Mucosa of stomach (tissue), 1 donor: ENCODE data around the gene VWCE.

Experiments used
- H3K27me3 ChIP-seq: one replicate; pipeline ENCODE4 v1.7.0; 2013; ENCODE audit warnings: mild to moderate bottlenecking, low read length; ENCODE audit not compliant: control insufficient read depth, insufficient read depth
- H3K36me3 ChIP-seq: one replicate; pipeline ENCODE4 v1.7.0; 2013; ENCODE audit warnings: low read length; ENCODE audit not compliant: control insufficient read depth, insufficient read depth
- H3K4me1 ChIP-seq: one replicate; pipeline ENCODE4 v1.7.0; 2013; ENCODE audit warnings: mild to moderate bottlenecking, low read length; ENCODE audit not compliant: control insufficient read depth, insufficient read depth
- H3K4me3 ChIP-seq: one replicate; pipeline ENCODE4 v1.7.0; 2013; ENCODE audit warnings: low read length
- H3K9ac ChIP-seq: one replicate; pipeline ENCODE4 v1.7.0; 2013; ENCODE audit warnings: mild to moderate bottlenecking, low read length, moderate library complexity
- H3K9me3 ChIP-seq: one replicate; pipeline ENCODE4 v1.7.0; 2013; ENCODE audit warnings: mild to moderate bottlenecking, low read length, moderate library complexity; ENCODE audit not compliant: control insufficient read depth
- donor health status: Pancreatic carcinoma.

The VWCE gene

DNA sequence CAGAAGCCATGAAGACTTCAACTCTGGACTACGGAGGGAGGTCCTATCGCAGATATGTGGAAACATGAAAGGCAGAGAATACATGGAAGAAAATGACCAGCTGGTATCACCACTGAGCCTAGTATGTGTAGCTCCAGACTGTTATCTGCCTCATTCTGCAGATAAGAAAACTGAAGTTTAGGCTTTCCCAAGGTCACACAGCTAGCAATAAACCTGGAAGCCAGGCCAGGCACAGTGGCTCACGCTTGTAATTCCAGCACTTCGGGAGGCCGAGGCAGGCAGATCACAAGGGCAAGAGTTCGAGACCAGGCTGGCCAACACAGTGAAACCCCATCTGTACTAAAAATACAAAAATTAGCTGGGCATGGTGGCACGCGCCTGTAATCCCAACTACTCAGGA lies 15.6 kb upstream of the VWCE start:
- H3K4me1 ChIP-seq: peaks cover 6% of the 10 kb centered on the region
- no peak overlapping the region for H3K4me3 ChIP-seq
- no peak overlapping the region for H3K9ac ChIP-seq
- peaks cover 42% of the 10 kb centered on the region for H3K36me3 ChIP-seq
- no peaks in the 10 kb centered on the region for H3K9me3 ChIP-seq
- H3K27me3 ChIP-seq: no peaks in the 10 kb centered on the region

DNA sequence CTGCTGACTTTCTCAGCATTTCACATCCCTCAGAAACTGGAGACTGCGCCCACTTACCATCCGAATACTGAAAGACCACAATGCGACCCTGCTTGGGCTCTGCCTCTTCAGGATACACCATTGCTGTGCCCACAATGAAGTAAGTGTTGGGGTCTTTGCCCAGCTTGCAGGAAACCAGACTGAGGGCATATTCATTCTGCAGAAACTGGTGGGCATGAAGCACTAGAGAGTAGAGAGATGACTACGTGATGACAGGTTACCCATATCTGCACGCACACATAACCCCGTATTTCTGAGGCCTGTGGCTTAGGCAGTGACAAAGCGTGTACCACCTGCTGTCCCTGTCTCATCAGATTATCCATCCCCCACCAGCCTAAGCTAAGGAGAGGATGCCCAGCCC lies 14.6 kb upstream of the VWCE start:
- no peaks in the 10 kb centered on the region for H3K9me3 ChIP-seq
- no peak overlapping the region for H3K9ac ChIP-seq
- H3K27me3 ChIP-seq: no peaks in the 10 kb centered on the region
- H3K36me3 ChIP-seq: peaks cover 42% of the 10 kb centered on the region
- H3K4me1 ChIP-seq: no peaks in the 10 kb centered on the region
- H3K4me3 ChIP-seq: no peak overlapping the region

DNA sequence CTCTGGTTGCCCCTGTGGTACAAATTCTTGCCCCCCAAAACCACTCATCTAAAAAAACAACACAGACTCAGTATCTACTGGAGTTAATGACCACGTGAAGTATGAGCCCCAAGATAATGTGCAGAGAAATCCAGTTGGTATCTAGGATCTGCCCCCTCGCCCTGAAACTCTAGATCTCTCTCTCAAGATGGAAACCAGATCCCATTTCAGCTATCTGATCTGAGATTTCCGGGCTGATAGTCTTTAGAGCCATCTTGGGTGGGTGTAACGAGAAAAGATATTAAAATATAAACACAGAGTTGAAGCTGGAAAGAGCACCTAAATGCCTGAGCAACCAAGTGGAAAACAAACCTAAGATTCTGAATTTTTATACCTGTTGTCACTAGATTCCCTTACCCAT lies 14.0 kb upstream of the VWCE start:
- Histone ChIP-seq H3K9ac (no peak overlapping the region), H3K4me3 (no peak overlapping the region), H3K27me3 (no peaks in the 10 kb centered on the region), H3K4me1 (no peaks in the 10 kb centered on the region), H3K36me3 (peaks cover 38% of the 10 kb centered on the region), H3K9me3 (no peaks in the 10 kb centered on the region)

DNA sequence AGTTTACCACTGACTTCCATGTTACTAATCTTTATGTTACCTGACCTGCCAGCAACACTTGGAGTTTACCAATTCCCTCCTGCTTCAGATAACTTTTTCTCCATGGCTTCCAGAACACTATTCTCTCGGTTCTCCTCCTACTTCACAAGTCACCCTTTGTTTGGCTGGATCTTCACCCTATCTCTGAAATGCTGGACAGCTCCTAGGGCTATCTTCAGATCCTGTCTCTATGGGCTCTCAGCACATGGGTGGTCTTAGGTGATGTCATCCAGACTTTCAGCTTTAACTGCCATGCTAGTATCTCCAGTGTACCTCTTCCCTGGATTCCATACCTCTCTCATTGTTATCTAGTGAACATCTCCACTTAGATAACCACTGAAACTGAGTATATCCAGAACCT lies 12.2 kb upstream of the VWCE start:
- Histone ChIP-seq H3K4me1 (no peaks in the 10 kb centered on the region), H3K27me3 (no peaks in the 10 kb centered on the region), H3K4me3 (no peak overlapping the region), H3K9ac (no peak overlapping the region), H3K36me3 (peaks cover 40% of the 10 kb centered on the region), H3K9me3 (no peaks in the 10 kb centered on the region)

DNA sequence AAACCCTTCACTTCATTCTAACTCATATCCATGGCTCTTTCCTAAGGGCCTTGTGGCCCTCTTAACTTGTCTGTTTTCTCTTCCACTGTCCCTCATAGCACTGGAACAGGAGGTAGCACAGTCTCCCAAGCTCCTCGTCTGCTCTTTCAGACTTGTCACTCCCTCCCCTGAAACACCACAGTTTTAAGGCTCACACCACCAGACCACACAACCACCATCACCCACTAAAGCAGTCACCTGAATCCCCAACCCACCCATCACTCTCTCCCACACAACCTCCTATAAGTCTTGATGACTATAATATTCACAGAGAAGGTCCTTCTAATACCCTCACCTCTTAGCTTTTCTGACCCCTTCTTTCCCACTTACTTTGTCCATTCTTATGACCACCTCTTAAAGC lies 11.1 kb upstream of the VWCE start:
- Histone ChIP-seq H3K36me3 (peaks cover 42% of the 10 kb centered on the region), H3K4me1 (no peaks in the 10 kb centered on the region), H3K9me3 (no peaks in the 10 kb centered on the region), H3K9ac (no peak overlapping the region), H3K4me3 (no peak overlapping the region), H3K27me3 (no peaks in the 10 kb centered on the region)

DNA sequence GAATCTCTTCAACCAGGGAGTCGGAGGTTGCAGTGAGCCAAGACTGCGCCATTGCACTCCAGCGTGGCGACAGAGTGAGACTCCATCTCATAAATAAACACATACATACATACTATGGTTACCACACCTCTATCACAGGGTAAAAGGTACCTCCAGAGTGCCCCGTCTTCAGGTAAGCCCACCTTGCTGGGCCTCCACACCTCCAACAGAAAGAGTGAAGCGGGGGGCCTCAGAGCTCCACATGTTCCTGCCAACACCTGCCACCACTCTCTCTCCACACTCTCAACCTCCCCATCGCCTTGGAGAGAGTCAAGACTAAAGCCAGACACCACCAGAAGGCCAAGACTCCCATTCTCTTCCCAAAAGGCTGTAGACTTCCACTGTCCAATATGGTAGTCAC lies 10.3 kb upstream of the VWCE start:
- Histone ChIP-seq H3K4me3 (no peak overlapping the region), H3K36me3 (peaks cover 45% of the 10 kb centered on the region), H3K4me1 (no peaks in the 10 kb centered on the region), H3K9me3 (no peaks in the 10 kb centered on the region), H3K9ac (no peak overlapping the region), H3K27me3 (no peaks in the 10 kb centered on the region)

DNA sequence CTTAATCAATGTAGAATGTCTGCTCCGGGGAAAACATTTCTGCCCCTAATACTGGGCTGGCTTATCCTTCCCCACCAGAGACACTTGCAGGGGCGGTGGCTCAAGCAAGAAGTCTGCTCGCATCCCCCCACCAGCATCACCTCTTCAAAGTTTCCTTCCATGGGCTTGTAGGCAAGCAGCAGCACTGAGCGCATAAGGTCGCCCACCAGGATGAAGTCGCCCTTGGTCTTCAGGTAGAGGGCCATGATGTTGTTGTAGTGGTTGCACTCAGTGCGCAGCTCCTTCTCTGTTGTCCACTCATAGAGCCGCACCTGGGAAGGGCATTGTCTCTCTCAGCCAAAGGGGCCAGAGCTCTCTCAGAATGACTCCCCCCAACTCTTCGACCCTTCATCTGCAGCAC lies 8.6 kb upstream of the VWCE start:
- H3K9me3 ChIP-seq: no peaks in the 10 kb centered on the region

DNA sequence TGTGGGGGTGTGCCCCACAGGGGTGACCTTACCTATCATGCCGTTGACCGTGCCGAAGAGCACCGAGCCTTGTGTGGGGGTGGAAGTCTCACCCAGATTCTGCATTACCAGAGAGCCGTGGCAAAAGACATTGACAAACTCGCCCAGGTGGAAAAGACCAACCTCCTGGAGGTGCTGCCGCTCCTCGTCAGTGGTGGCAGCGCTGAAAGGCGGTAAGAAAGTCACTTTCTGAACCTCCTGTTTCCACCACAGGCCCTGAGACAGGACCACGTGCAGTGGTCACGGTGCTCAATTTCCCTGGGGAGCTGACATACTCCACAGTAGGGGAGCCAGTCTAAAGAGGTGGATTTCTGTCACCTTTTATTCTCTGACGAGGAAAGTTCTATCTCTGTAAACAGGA lies 7.4 kb upstream of the VWCE start:
- Histone ChIP-seq H3K4me1 (no peaks in the 10 kb centered on the region), H3K9me3 (no peaks in the 10 kb centered on the region), H3K36me3 (peaks cover 31% of the 10 kb centered on the region), H3K9ac (no peak overlapping the region), H3K27me3 (no peaks in the 10 kb centered on the region), H3K4me3 (no peak overlapping the region)

More for the DNA sequence above, 8.6 kb upstream of the VWCE start:
- Histone ChIP-seq H3K27me3 (no peaks in the 10 kb centered on the region), H3K36me3 (peaks cover 43% of the 10 kb centered on the region), H3K9ac (no peak overlapping the region), H3K4me3 (no peak overlapping the region), H3K4me1 (no peaks in the 10 kb centered on the region)

DNA sequence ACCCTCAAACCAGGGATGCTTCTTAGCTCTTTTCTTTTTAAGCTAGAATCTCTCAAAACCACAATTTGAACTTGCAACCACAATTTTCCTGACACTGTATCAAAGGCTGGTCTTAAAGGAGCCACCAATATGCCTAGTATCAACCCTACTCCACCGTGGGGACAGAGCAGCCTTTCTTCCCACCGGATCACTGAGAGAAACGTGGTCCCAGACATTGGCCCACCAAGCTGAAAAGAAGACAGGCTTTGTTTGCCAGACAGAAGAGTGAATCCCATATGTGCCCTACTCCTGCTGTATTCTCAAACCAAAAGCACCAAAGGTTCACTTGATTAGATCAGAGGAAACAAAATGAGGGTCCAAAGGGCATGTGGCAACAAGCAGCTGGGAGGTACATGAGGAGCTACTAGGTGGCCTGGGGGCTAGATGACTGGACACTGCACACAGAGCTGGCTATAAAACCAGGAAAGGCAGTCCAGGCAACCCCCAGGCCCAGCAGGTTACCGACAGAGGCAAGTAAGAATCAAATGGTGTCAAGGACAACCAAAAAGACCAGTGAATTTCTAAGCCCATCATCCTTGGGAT lies 3.6 kb upstream of the VWCE start:
- Histone ChIP-seq H3K4me3 (no peak overlapping the region), H3K4me1 (peaks cover 16% of the 10 kb centered on the region), H3K9me3 (no peaks in the 10 kb centered on the region), H3K36me3 (peaks cover 26% of the 10 kb centered on the region), H3K9ac (no peak overlapping the region), H3K27me3 (peaks cover 18% of the 10 kb centered on the region)

DNA sequence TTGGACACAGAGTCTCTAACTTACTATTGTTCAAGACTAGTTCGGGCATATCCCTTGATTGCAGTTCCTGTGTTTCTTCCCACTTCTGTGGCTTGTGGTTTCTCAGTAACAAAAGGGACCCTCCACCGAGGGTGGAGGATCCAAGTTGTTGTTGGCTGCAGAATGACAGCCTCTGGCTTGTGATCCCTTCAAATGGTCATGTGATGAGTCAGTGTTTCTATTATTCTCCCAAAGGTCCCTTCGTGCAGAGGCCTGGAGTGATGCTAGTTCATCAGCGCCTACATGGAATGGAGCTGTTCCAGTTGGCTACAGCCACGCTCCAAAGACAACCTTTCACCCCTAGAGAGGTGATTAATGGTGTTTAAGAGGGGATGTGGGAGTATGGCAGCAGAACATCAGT lies 2.6 kb upstream of the VWCE start:
- H3K27me3 ChIP-seq: peaks cover 23% of the 10 kb centered on the region
- no peaks in the 10 kb centered on the region for H3K9me3 ChIP-seq
- peaks cover 17% of the 10 kb centered on the region for H3K4me1 ChIP-seq
- H3K4me3 ChIP-seq: no peak overlapping the region
- no peak overlapping the region for H3K9ac ChIP-seq
- peaks cover 24% of the 10 kb centered on the region for H3K36me3 ChIP-seq

DNA sequence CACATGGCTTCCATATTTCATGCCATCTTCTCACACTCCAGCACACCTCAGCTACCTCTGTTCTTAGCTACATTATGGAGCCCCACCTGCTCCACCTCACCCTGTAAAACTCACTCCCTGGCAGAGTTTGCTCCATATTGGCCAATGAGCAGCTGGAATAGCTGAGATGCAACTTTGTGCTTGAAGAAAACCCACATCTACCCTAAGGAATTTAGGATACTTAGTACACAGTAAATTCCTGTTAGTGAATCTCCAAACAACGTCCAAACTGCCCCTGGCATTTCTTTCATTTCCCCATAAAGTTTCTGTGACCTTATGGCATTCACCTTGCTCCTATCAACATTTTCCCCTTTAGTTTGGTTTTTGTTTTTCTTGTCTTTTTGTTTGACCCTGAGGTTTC lies 2.2 kb upstream of the VWCE start:
- H3K9me3 ChIP-seq: no peaks in the 10 kb centered on the region
- H3K4me1 ChIP-seq: peaks cover 17% of the 10 kb centered on the region
- no peak overlapping the region for H3K9ac ChIP-seq
- no peak overlapping the region for H3K4me3 ChIP-seq
- H3K36me3 ChIP-seq: peaks cover 20% of the 10 kb centered on the region
- H3K27me3 ChIP-seq: peaks cover 23% of the 10 kb centered on the region

DNA sequence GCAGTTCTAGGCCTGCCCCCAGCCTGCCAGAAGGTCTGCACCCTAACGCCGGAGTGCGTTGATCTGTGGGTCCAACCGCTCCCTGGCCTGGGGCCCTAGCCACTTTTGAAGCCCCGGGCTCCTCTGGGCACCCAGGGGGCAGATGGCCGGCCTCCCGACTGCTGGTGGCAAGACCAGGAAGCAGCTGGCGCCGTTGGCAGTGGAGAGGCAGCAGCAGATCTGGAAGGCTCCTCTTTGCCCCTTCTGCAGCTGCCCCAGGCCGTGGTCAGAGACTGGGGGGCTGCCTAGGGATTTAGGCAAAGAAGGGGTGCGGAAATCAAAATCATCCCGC lies 445 bp upstream of the VWCE start:
- Histone ChIP-seq H3K9me3 (no peaks in the 10 kb centered on the region), H3K27me3 (peaks cover 28% of the 10 kb centered on the region), H3K4me1 (peaks cover 17% of the 10 kb centered on the region), H3K36me3 (peaks cover 11% of the 10 kb centered on the region), H3K9ac (peak overlapping the region; percentile 63), H3K4me3 (no peak overlapping the region)
